Measurements from ENCODE around the gene SF1. TPM values are rescaled to one million over a fixed set of nuclear protein-coding genes. Genes with fewer than 3 reads are reported as not detected.

Gene SF1
- total and polyA plus RNA-seq, 2 donors (not counting 3 experiments of a cell fraction or from before 2014, with no cell fraction given) = 95.0 to 342 TPM

DNA sequence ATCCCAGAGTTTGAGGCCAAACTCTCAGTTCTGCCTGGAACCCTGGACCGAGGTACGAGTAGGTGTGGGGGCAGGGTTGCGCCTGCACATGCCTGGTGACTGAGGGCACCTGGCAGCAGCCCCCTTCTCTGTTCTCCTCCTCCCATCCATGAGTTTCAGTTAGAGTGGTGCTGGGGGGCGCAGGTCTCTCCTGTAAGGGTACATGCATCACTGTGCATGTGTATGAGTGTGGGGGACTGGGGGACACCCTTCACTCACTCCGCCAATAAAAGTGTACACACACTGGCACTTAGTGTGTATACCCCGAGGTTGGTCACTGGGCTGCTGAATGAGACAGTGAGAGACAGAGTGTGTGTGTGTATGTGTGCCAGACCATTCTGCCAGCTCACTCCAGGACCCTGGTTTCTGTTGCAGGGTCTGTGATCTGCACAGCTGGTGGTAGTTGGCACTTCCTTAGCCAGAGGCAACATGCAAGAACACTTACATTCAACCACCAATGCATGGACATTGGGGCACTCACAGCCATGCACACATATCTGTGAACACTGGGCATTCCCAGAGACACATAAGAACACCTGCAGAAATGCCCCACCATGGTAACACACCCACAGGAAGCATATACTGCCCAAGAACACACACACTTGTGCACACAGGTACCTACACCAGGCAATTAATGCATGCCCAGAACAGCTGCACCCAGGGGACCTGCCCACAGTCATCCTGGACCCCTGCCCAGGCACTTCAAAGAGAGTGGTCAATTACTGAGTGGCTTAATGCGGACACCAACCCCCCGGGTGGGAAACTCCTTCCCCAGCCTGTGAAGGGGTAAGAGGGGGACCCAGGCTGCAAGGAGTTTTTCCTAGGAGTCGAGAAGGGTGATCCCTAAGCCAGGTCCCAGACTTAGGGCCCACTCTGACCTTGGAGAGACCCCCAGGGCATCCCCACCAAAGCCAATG, 54.2 kb downstream of the SF1 start:
- POLR2A ChIA-PET = no interaction called here
- dilution Hi-C loops (cut with MboI; ENCODE audit: extremely low pct_ligation_motif_present, low sequenced_read_pairs) (no loop called here), intact Hi-C loops (cut with micrococcal nuclease) (loop anchor here (1.0 kb wide), 2 partner anchors 36 to 275 kb away; no protein-coding TSS in a partner anchor)
- Histone ChIP-seq H3K9me1 (replicated peaks; ENCODE audit: control insufficient read depth, extremely low read depth, insufficient read depth, low read length) (no peaks in the 10 kb centered on the region), H3K9me3 (replicated peaks; ENCODE audit: control insufficient read depth, insufficient read depth, low read length) (no peaks in the 10 kb centered on the region), H3K79me2 (ENCODE audit: control insufficient read depth, insufficient read depth, low read length) (no peaks in the 10 kb centered on the region), H3K9ac (replicated peaks; ENCODE audit: extremely low read depth, insufficient read depth, low read length) (no peak overlapping the region), H3K36me3 (ENCODE audit: control insufficient read depth in 2 of 2, extremely low read depth in 1 of 2, insufficient read depth in 2 of 2, low read length in 2 of 2) (no peaks in the 10 kb centered on the region), H2AFZ (ENCODE audit: low read depth, low read length) (no peak overlapping the region), H3K4me3 (replicated peaks in 1 of 3; ENCODE audit: insufficient read depth in 1 of 3, low read depth in 1 of 3, low read length in 3 of 3) (no peak overlapping the region), H3K27me3 (ENCODE audit: control insufficient read depth in 2 of 2, insufficient read depth in 2 of 2, low read length in 2 of 2) (peaks cover 14 to 15% of the 10 kb centered on the region in 2 experiments), H3K4me2 (ENCODE audit: insufficient read depth, low read length) (no peak overlapping the region), H3K27ac (ENCODE audit: insufficient read depth, low read depth, low read length) (no peak overlapping the region), H3K4me1 (ENCODE audit: control insufficient read depth, extremely low read depth, insufficient read depth, low read length) (no peaks in the 10 kb centered on the region), H4K20me1 (replicated peaks; ENCODE audit: control insufficient read depth, extremely low read depth, insufficient read depth, low read length) (no peaks in the 10 kb centered on the region)
- DNase-seq (ENCODE audit: low read depth, low spot score) (no peak), FAIRE-seq (no peak)
- BruUV-seq (replicated peaks) = no TSS peak
- CTCF ChIA-PET = no interaction called here
- TF ChIP-seq EZH2 (IDR thresholded peaks at IDR 0.05; ENCODE audit: borderline replicate concordance, low read depth, low read length, severe bottlenecking) = no peak
- TF ChIP-seq JUN (IDR thresholded peaks at IDR 0.05; ENCODE audit: borderline replicate concordance, insufficient read depth, insufficient read length, low read depth) = no peak
- TF ChIP-seq POLR2AphosphoS5 (IDR thresholded peaks at IDR 0.05; ENCODE audit: insufficient read depth, low read depth, low read length) = no peak
- TF ChIP-seq, protein P1, sequence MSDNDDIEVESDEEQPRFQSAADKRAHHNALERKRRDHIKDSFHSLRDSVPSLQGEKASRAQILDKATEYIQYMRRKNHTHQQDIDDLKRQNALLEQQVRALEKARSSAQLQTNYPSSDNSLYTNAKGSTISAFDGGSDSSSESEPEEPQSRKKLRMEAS (IDR thresholded peaks at IDR 0.05; ENCODE audit: insufficient read depth, insufficient read length) = no peak
- TF ChIP-seq POLR2A (IDR thresholded peaks at IDR 0.05; ENCODE audit: low read depth, low read length) = no peak
- no peak for TF ChIP-seq MYC (IDR thresholded peaks at IDR 0.05; ENCODE audit: low read depth, low read length)
- no peak for TF ChIP-seq FOS (IDR thresholded peaks at IDR 0.05; ENCODE audit: borderline replicate concordance, insufficient read depth, low read length)
- TF ChIP-seq, protein P2, sequence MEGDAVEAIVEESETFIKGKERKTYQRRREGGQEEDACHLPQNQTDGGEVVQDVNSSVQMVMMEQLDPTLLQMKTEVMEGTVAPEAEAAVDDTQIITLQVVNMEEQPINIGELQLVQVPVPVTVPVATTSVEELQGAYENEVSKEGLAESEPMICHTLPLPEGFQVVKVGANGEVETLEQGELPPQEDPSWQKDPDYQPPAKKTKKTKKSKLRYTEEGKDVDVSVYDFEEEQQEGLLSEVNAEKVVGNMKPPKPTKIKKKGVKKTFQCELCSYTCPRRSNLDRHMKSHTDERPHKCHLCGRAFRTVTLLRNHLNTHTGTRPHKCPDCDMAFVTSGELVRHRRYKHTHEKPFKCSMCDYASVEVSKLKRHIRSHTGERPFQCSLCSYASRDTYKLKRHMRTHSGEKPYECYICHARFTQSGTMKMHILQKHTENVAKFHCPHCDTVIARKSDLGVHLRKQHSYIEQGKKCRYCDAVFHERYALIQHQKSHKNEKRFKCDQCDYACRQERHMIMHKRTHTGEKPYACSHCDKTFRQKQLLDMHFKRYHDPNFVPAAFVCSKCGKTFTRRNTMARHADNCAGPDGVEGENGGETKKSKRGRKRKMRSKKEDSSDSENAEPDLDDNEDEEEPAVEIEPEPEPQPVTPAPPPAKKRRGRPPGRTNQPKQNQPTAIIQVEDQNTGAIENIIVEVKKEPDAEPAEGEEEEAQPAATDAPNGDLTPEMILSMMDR (IDR thresholded peaks at IDR 0.05; ENCODE audit: extremely low read depth in 1 of 2, insufficient read depth in 1 of 2, low read depth in 1 of 2, low read length in 2 of 2) = no peak
- TF ChIP-seq GATA2 (IDR thresholded peaks at IDR 0.05; ENCODE audit: insufficient read depth, insufficient read length, low read depth, low read length) = no peak

All from endothelial cell of umbilical vein (primary cell).